Activated CD8-positive, alpha-beta memory T cell treated with anti-CD3 and anti-CD28 coated beads for 24 hours (primary cell): ENCODE results near the gene DDX23.
"Not testable (repeated sequence)": the region's sequence is repeated elsewhere in the genome, so short reads cannot be mapped to it uniquely, and the experiment has no call there.

Experiments
- DNase-seq: peaks from one replicate; pipeline ENCODE4 v3.0.0-alpha.2; 2020

Gene DDX23

DNA sequence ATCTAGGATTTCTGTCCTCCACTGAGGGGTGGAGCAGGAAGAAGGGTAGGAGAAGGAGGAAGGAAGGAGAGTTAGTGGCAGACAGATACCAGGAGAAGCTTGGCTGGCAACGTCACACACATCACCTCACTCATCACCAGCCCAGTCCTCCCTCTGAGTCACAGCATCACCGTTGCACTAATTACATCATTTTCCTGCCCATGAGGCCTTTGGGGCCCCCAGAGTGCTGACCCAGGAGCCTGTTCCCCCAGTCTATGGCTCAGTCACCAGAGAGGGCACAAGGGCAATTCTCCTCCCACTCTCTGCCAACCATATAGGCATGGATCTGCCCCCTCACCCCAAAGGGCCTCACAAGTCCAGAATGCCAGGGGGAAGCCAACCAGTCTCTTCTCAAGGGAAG lies 9.1 kb upstream of the DDX23 start:
- DNase-seq: no peak

DNA sequence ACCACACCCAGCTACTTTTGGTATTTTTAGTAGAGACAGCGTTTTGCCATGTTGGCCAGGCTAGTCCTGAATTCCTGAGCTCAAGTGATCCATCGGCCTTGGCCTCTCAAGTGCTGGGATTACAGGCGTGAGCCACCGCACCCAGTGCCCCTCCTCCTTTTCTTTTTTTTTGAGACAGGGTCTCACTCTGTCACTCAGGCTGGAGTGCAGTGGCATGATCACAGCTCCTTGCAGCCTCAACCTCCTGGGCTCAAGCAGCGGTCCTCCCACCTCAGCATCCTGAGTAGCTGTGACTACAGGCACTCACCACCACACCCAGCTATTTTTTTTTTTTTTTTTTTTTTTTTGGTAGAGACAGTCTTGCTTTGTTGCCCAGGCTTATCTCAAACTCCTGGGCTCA lies 8.3 kb upstream of the DDX23 start:
- DNase-seq: not testable (repeated sequence)

DNA sequence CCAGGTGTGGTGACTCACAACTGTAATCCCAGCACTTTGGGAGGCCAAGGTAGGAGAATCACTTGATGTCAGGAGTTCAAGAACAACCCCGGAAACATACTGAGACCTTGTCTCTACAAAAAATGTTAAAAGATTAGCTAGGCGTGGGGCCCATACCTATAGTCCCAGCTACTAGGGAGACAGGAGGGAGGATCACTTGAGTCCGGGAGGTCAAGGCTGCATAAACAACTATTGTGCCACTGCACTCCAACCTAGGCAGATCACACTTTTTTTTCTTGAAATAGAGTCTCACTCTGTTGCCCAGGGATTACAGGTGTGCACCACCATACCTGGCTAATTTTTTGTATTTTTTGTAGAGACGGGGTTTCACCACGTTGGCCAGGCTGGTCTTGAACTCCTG lies 7.6 kb upstream of the DDX23 start:
- no peak for DNase-seq

DNA sequence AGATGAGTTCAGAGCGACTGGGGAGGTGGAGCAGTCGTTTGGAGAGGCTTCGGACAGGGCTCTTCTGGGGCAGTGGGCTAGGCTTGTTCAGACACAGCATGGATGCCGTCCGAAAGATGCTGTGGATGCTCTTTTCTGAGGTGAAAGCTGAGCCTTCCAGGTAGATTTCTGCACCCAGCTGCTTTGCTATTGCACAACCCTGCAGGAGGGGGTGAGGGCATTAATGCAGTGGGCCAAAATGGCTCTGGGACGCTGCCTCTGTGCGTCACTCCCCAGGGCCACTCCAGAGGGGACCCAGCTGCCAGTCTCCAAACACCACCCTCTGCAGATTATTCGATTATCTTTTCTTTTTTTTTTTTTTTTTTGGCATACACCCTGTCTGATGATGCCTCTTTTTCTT lies 6.1 kb upstream of the DDX23 start:
- DNase-seq: no peak

DNA sequence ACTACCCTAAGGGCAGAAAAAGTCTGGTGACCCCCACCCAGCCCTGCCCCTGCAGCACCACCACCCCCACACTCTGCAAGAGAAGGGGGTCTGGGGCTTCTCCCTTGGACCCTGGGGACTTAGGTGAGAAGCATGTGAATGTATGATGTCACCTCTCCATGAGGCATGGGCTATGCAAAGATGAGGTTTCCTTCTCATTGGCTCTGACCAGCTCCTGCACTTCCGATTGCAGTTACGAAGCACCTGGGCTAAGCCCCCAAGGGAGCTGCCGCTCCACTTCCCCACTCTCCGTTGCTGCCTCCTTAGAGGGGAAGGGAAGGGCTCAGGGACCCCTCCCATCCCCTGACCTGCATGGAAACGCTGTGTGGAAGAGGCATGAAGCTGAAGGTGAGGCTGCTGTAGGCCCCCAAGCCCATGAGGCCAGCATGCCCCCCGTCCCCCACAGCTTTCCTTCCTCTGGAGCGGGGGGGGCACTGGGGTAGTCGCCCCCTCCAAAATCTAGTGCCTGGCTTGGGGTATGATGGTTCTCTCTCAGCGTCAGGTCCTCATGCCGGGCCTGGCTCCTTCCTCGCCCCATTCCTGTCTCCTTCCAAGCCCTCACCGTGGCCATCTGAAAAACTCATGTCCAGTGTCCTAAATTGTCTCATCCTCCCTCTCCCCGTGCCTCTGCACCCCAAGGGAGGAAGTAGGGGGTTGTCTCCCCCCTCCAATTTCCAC lies 5.5 kb upstream of the DDX23 start:
- DNase-seq: no peak

DNA sequence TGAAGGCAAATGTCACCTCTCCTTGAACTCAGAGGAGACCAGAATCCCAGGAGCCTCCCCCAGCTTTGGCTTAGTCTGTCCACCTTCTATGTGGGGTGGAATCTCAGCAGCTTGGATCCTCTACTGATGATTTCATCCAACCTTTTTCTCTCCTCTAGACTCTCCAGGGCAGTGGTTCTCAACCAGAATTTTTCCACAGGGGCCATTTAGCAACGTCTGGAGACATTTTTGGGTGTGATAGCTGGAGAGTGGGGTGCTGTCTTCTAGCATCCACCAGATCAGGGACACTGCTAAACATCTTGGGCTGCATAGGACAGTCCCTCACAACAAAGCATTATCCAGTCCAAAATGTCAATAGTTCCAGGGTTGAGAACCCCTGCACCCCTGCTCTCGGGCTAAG lies 4.4 kb upstream of the DDX23 start:
- DNase-seq: no peak

DNA sequence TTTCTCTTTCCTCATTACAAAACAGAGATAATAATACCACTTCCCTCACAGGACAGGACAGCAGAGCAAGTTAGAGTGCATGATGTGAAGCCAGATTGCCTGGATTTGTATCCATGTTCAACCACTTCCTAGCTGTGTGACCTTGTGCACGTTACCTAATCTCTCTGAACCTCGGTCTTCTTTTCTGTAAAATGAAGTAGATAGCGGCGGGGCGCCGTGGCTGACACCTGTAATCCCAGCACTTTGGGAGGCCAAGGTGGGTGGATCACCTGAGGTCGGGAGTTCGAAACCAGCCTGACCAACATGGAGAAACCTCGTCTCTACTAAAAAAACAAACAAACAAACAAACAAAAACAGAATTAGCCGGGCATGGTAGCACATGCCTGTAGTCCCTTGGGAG lies 3.0 kb upstream of the DDX23 start:
- DNase-seq: not testable (repeated sequence)

DNA sequence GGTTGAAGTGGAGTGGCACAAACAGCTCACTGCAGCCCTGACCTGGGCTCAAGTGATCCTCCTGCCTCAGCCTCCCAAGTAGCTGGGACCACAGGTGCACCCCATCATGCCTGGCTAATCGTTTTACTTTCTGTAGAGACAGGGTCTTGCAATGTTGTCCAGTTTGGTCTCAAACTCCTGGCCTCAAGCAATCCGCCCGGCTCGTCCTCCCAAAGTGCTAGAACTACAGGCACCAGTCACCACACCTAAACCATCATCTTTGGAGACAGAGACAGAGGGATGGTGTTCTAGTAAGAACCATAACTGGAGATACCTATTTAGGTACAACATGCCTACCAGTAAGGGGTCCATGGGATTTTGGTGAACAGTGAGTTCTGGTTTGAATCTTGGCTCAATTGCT lies 2.5 kb upstream of the DDX23 start:
- DNase-seq: no peak

DNA sequence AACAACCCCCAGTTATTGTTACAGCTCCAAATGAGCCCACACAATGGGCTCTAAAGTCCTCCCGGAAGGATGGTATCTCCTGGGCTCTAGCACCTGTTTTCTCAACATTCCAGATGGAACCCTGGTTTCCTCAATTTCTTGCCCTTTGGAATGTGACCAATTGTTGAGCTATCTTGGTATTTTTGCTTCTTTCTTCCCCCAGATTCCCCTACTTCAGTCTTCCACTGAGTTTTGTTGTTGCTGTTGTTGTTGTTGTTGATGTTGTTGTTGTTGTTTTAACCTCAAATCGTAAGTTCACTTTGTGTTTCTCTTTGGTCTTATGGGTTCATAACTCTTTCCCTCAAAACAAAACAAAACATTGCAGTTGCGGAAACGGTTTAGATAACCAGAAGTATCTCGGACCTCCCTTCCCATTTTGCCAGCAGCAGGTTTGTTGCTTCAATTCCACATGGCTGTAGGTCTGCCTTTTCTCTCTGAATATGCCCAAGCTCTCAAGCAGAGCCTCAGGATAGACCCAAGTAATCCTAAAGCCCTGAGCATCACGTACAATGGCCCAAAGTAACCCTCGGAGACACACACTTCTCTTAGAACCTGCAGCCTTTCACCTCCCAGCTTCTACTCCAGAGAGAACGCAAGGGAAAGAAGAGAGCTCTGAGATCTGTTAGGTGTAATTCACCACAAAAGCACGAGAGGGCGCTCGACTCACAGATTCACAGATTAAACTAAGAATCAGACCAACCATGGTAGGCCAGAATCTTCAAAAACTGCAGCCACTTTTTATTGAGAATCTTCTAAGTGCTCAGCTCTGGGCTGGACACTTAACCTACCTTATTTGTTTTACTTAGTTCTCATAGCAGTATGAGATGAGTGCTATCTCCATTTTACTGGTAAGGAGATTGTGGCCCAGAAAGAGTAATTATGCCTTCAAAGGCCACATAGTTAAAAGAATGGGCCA lies 1.0 kb upstream of the DDX23 start:
- peak; percentile 92 for DNase-seq

DNA sequence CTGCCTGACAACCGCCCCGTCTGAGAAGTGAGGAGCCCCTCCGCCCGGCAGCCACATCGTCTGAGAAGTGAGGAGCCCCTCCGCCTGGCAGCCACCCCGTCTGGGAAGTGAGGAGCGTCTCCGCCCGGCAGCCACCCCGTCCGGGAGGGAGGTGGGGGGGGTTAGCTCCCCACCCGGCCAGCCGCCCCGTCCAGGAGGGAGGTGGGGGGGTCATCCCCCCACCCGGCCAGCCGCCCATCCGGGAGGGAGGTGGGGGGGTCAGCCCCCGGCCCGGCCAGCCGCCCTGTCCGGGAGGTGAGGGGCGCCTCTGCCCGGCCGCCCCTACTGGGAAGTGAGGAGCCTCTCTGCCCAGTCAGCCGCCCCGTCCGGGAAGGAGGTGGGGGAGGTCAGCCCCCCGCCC lies 9.9 kb downstream of the DDX23 start:
- not testable (repeated sequence) for DNase-seq

DNA sequence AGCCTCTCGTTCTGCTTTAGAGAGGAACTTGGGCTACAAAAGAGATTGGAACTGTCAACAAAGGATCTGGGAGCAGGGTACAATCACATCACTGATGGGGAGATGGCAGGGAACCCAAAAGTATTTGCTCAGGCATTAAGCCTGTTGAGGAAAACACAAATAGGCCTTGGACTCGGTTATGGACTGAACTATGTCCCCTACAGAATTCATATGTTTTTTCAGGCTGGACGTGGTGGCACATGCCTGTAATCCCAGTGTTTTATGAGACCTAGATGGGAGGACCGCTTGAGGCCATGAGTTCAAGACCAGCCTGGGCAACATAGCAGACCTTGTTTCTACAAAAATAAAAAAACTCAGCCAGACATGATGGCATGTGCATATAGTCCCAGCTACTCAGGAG lies 13.9 kb downstream of the DDX23 start:
- no peak for DNase-seq

DNA sequence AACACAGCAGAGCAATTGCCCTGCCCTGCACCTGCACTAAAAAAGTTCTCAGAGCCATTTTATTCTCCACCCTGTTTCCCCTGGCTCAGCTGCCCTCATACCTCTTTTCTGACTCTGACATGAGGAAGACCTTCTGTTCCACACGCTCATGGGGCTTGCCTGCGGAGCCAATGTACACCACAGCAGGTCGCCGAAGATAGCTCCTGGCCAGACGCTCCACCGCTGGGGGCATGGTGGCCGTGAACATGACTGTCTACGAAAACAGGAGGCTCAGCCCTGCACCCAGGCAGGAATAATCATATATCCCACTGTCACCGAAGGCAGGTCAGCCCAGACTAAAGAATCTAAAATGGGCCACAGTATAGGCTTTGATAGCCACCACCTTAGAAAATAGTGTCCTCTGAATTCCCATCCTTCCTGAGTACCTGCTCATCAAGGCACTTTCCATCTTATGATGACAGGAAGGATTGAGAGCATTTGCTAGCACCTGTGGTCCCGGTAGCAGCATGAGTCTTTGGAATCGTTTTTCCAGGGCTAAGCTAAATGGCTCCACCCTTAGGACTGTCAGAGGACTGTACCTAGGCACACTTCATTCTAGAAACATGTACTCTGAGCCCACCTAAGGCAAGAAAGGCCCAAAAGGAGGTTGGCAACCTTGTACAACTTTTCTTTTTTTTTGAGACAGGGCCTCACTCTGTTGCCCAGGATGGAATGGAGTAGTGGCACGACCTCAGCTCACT lies 19.5 kb downstream of the DDX23 start:
- no peak for DNase-seq

DNA sequence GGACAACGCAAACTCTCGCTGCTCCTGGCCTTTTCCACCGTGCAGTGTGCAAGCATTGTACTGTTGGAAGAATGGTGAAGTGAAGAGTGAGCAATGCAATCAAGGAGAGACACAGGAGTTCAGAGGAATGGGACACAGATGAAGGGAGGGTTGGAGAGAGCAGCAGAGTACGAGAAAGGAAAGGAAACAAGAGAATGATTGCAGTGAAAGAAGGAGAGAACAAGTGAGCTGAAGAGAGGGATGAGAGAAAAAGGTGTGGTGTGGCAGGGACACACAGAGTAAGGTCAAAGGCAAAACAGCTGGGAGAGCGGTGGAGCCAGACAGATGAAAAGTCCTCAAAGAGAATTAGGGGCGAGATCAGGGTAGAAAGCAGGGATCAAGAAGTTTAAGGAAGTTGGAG lies 20.7 kb downstream of the DDX23 start:
- no peak for DNase-seq

DNA sequence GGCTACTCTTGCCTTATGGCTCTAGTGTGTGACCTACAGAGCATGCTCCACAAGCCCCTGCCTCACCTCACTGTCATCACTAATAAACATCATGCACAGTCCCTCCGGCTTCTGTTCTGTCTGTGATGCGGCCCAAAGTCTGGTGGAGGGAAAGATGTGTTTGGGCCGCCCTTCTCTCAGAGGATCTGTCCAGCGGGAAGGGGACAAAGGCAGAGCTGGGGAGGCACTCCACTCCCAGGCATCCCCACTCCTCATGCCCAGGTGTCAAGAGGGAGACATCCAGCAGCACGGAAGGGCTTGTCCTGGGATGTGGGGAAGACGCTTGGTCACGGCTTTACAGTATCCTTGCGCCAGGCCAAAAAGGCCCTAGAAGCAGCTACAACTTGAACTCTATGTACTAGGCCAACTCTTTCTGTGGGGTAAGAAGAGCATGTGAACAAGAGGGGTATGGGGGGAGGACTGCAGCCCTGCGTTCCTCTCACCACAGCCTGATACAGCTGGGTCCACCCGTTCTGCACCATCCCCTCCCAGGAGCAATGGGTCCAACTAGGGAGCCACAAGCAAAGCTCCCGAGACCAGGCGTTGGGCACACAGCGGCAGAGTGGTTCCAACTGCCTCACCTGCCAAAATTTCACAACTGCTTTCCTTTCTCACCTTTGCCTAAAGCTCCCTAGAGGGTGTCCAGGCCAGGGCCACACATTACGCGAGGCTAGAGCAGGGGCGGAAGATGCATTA lies 23.0 kb downstream of the DDX23 start:
- DNase-seq: no peak

DNA sequence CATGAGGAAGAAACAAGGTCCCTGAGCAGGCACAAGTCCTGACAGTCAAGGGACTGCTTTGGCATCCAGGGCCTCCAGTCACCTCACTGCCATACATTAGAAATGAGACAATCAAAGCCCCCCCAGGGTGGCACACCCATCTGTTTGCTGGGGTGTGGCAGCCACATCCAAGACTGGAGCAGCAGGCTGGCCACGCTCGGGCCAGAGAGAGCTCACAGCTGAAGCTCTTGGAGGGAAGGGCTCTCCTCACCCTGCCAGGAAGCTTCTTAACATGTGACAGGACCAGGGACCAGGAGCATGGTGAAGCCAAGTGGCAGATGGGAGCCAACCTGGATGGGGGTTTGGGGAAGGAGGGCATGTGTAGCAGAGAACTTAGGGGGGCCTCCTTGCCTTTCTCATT lies 23.7 kb downstream of the DDX23 start:
- no peak for DNase-seq

DNA sequence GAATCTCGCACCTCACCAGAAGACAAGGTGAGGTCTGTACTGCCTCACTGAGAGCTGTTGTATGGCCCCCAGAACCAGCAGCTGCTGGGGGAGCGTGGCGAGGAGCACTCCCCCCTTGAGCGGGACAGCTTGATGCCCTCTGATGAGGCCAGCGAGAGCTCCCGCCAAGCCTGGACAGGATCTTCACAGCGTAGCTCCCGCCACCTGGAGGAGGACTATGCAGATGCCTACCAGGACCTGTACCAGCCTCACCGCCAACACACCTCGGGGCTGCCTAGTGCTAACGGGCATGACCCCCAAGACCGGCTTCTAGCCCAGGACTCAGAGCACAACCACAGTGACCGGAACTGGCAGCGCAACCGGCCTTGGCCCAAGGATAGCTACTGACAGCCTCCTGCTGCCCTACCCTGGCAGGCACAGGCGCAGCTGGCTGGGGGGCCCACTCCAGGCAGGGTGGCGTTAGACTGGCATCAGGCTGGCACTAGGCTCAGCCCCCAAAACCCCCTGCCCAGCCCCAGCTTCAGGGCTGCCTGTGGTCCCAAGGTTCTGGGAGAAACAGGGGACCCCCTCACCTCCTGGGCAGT lies 24.4 kb downstream of the DDX23 start:
- DNase-seq: no peak

DNA sequence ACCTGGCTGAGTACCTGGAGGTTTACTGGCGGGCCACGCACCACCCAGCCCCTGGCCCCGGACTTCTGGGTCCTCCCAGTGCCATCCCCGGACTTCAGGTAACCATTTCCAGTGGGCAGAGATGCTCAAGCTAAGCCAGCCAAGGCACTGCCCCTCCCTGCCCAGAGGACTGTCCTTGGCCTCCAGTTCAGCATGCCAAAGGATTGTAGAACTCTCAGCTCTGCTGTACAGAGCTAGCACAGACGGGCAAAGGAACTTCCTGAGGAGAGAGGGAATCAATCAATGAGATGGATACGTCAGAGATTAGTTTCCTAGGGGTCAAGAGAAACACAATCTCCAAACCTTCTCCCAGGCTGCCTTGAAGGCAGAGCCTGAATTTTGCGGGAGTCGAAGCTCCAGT lies 24.9 kb downstream of the DDX23 start:
- no peak for DNase-seq

DNA sequence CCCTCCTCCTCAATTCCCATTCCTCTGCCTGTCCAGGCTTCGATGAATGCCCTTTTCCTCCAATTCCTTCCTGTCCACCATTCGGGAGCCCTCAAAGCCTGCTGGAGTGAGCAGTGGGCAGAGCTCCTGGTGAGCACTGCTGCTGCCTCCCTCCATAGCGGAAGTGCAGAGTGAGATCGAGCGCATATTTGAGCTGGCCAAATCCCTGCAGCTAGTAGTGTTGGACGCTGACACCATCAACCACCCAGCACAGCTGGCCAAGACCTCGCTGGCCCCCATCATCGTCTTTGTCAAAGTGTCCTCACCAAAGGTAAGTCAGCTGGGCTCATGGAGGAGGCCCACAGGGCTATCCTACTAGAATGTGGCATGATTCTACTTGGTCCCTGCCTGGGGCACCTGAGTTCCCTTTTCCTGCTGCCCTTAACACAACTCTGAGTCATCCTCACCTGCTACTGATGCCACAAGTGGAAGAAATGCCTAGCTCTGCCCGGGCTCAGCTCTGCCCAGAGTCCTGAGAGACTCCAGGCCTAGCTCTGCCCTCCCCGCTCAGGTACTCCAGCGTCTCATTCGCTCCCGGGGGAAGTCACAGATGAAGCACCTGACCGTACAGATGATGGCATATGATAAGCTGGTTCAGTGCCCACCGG lies 25.6 kb downstream of the DDX23 start:
- no peak for DNase-seq

DNA sequence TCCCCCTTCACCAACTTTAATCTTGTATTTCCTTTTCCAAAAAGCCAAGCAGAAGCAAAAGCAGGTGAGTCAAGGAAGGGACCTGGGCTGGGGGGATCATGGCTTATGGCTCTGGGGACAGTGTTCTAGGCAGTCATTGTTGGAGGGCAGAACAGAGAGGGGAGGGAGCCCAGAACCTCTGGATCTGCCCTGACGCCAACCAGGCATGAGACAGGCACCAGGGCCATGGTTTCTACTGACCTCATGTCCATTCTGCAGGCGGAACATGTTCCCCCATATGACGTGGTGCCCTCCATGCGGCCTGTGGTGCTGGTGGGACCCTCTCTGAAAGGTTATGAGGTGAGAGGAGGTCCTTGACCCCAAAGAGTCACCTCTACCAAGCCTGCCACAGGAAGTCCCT lies 27.1 kb downstream of the DDX23 start:
- DNase-seq: no peak

DNA sequence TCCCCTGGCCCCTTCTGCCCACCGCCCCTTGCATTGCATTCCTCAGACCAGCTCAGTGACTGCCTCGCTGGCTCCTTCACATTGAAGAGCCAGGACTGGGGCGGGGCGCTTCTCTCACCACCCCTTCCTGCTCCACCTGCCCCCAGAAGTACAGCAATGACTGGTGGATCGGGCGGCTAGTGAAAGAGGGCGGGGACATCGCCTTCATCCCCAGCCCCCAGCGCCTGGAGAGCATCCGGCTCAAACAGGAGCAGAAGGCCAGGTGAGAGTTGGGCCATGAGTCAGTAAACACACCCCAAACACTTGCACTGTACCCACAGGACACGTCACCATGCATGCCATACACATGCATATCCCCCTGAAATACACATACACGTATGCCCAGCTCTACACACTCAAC lies 27.9 kb downstream of the DDX23 start:
- DNase-seq: no peak

DNA sequence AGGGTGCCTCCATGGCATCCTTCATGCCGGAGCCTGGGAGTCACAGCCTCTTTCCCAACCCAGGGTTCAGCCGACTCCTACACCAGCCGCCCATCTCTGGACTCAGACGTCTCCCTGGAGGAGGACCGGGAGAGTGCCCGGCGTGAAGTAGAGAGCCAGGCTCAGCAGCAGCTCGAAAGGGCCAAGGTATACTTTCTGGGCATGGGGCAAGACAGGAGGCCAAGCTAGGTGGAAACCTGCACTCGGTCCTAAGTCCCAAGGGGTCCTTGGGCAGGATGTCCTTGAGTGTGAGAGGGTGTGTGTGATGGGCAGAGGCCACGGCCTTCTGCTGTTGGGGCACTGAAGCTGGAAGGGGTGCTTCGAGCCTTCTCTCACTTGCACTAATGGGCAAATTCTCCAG lies 28.7 kb downstream of the DDX23 start:
- DNase-seq: no peak

DNA sequence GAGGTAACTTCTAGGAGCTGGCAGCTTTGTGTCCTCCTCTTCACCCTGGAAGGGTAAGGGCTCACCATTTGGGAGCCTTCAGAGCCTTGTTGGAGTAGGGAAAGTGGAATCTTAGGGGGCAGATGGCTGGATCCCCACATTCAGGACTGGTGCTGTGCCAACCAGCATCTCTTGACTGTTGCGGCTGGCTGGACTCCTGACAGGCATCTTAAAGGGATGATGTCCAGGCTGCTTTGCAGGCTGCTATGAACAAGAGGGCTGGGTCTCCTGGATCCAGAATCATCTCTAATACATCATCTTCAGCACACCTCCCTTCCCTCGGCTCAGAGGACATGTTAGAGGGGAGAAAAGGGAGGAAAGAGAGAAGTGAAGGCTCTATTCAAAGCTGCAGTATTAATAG lies 29.3 kb downstream of the DDX23 start:
- no peak for DNase-seq
